ENCODE results near the gene TNIK.

DNA sequence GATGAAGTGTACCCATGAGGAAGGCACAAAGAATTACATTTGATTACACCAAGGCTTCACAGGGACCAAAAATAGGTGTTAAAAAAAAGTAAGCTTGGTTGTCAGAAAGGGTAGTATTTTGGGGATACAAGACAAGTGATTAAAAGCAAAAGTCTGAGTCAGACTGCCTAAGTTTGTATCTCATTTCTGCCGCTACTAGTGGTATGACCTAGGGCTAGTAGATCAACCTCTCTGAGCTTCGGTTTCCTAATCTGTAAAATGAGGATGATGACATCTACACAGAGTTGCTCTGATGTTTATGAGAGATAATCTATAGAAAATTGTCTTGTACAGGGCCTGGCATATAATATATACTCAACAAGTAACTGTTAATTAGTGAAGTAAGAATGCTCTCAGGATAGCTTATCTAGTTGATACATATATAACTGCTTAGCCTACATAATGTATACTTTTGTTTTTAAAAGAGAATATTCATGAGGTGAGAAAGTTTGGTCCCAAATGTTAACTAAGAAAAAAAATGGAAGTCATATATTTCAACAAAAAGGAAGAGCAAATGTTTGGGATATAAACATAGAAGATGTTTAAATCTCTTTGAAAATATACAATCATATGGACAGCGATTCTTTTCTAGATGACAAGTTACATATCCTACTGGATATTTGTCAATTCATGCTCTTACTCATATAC, 270.7 kb downstream of the TNIK start:
- TF ChIP-seq, protein P1, sequence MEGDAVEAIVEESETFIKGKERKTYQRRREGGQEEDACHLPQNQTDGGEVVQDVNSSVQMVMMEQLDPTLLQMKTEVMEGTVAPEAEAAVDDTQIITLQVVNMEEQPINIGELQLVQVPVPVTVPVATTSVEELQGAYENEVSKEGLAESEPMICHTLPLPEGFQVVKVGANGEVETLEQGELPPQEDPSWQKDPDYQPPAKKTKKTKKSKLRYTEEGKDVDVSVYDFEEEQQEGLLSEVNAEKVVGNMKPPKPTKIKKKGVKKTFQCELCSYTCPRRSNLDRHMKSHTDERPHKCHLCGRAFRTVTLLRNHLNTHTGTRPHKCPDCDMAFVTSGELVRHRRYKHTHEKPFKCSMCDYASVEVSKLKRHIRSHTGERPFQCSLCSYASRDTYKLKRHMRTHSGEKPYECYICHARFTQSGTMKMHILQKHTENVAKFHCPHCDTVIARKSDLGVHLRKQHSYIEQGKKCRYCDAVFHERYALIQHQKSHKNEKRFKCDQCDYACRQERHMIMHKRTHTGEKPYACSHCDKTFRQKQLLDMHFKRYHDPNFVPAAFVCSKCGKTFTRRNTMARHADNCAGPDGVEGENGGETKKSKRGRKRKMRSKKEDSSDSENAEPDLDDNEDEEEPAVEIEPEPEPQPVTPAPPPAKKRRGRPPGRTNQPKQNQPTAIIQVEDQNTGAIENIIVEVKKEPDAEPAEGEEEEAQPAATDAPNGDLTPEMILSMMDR (conservative IDR thresholded peaks at IDR 0.05; ENCODE audit: low read length): no peak
- TF ChIP-seq EZH2phosphoT487 (IDR thresholded peaks at IDR 0.05; ENCODE audit: borderline replicate concordance): no peak

Data from Loucy (cell line).